Neural cell (in vitro differentiated cells): ENCODE data around the gene MECP2. TPM values are rescaled to one million over a fixed set of nuclear protein-coding genes. Genes with fewer than 3 reads are reported as not detected.

Source experiments
- H2AFZ ChIP-seq: fragments of 200-600, 300-800 bp; sonication (generic), shearing (Covaris generic); 2 replicates; pipeline ENCODE4 v1.6.0; 2014; ENCODE audit warnings: low read depth, mild to moderate bottlenecking, antibody characterized with exemption, low read length, moderate library complexity
- H3F3A ChIP-seq: fragments of 200-600 bp; shearing (Covaris generic); 2 replicates; pipeline ENCODE4 v1.6.1; 2016; ENCODE audit warnings: mild to moderate bottlenecking, moderate library complexity, mixed read lengths, antibody characterized with exemption, low read length; ENCODE audit not compliant: insufficient read depth, poor library complexity, severe bottlenecking
- H3K27ac ChIP-seq: fragments of 200-600, 300-800 bp; sonication (generic), shearing (Covaris generic); 2 replicates; pipeline ENCODE4 v1.5.1; 2014; ENCODE audit warnings: mild to moderate bottlenecking, low read length, moderate library complexity
- H3K27me3 ChIP-seq: fragments of 300-800, 200-600 bp; sonication (generic), shearing (Covaris generic); 2 replicates; pipeline ENCODE4 v1.6.0; 2014; ENCODE audit warnings: mild to moderate bottlenecking, low read depth, low read length, moderate library complexity; ENCODE audit not compliant: insufficient read depth
- H3K36me3 ChIP-seq: fragments of 300-800, 200-600 bp; sonication (generic), shearing (Covaris generic); 2 replicates; pipeline ENCODE4 v1.5.1; 2014; ENCODE audit warnings: mild to moderate bottlenecking, antibody characterized with exemption, low read length, moderate library complexity; ENCODE audit not compliant: insufficient read depth
- H3K4me2 ChIP-seq: fragments of 300-800, 200-600 bp; sonication (generic), shearing (Covaris generic); 2 replicates; pipeline ENCODE4 v1.6.0; 2014; ENCODE audit warnings: mild to moderate bottlenecking, low read length
- H3K4me3 ChIP-seq: fragments of 300-800, 200-600 bp; sonication (generic), shearing (Covaris generic); 2 replicates; pipeline ENCODE4 v1.5.1; 2014; ENCODE audit warnings: mild to moderate bottlenecking, low read length, moderate library complexity
- H3K79me2 ChIP-seq: fragments of 200-600 bp; shearing (Covaris generic); replicated peaks from 2 replicates; pipeline ENCODE4 v1.6.0; 2014; ENCODE audit warnings: mild to moderate bottlenecking, low read length, moderate library complexity; ENCODE audit not compliant: insufficient read depth
- H3K9ac ChIP-seq: fragments of 300-800, 200-600 bp; sonication (generic), shearing (Covaris generic); 2 replicates; pipeline ENCODE4 v1.6.1; 2016; ENCODE audit warnings: mild to moderate bottlenecking, low read length, mixed read lengths
- H3K9me2 ChIP-seq: fragments of 200-600 bp; shearing (Covaris generic); 2 replicates; pipeline ENCODE4 v1.6.1; 2016; ENCODE audit warnings: mild to moderate bottlenecking, low read length, mixed read lengths; ENCODE audit not compliant: insufficient read depth
- H3K9me3 ChIP-seq: fragments of 200-600, 300-800 bp; sonication (generic), shearing (Covaris generic); 2 replicates; pipeline ENCODE4 v1.6.1; 2016; ENCODE audit warnings: mild to moderate bottlenecking, mixed run types, low read length, moderate library complexity, mixed read lengths
- H4K20me1 ChIP-seq: fragments of 200-600 bp; shearing (Covaris generic); 2 replicates; pipeline ENCODE4 v1.6.1; 2016; ENCODE audit warnings: mild to moderate bottlenecking, mixed run types; ENCODE audit not compliant: insufficient read depth
- CTCF ChIP-seq: fragments of 450-650 bp; IDR thresholded peaks from 2 replicates; pipeline ENCODE4 v1.5.1; 2014; ENCODE audit warnings: antibody characterized with exemption, mild to moderate bottlenecking, moderate library complexity; ENCODE audit not compliant: poor library complexity, severe bottlenecking
- EP300 ChIP-seq: fragments of 450-650 bp; conservative IDR thresholded peaks from 2 replicates; pipeline ENCODE4 v1.6.1; 2014; ENCODE audit warnings: antibody characterized with exemption, mild to moderate bottlenecking, moderate library complexity; ENCODE audit not compliant: poor library complexity, severe bottlenecking
- EZH2 ChIP-seq: fragments of 200-600, 300-800 bp; shearing (Covaris generic), sonication (generic); IDR thresholded peaks from 2 replicates; pipeline ENCODE4 v1.6.1; 2014; ENCODE audit warnings: antibody characterized with exemption, low read length, borderline replicate concordance, mild to moderate bottlenecking; ENCODE audit not compliant: insufficient read depth, poor library complexity, severe bottlenecking
- MXI1 ChIP-seq: fragments of 450-650 bp; conservative IDR thresholded peaks from 2 replicates; pipeline ENCODE4 v1.6.1; 2014; ENCODE audit warnings: antibody characterized with exemption, mild to moderate bottlenecking; ENCODE audit not compliant: poor library complexity, severe bottlenecking
- POLR2AphosphoS5 ChIP-seq: IDR thresholded peaks from 2 replicates; pipeline ENCODE4 v1.6.1; 2012
- RAD21 ChIP-seq: fragments of 450-650 bp; conservative IDR thresholded peaks from 2 replicates; pipeline ENCODE4 v1.6.1; 2014; ENCODE audit warnings: antibody characterized with exemption, mild to moderate bottlenecking, moderate library complexity
- REST ChIP-seq: IDR thresholded peaks from 2 replicates; pipeline ENCODE4 v1.6.1; 2012; ENCODE audit warnings: borderline replicate concordance
- SMC3 ChIP-seq: fragments of 450-650 bp; conservative IDR thresholded peaks from 2 replicates; pipeline ENCODE4 v1.6.1; 2014; ENCODE audit warnings: antibody characterized with exemption, mild to moderate bottlenecking, moderate library complexity; ENCODE audit not compliant: poor library complexity
- TAF1 ChIP-seq: IDR thresholded peaks from 2 replicates; pipeline ENCODE4 v1.6.1; 2012; ENCODE audit warnings: low read depth
- polyA plus RNA-seq: library from polyadenylated mRNA; depleted of rRNA; stranded (reverse); fragments of >200 nt; gene quantifications from 2 replicates; pipeline ENCODE4 v1.2.3, GENCODE V29; 2014

MECP2 gene
- polyA plus RNA-seq, 1 donor from 2014 or later = 14.5 TPM

- no peak for TF ChIP-seq CTCF
- no peak for TF ChIP-seq TAF1
- no peak for TF ChIP-seq POLR2AphosphoS5
- TF ChIP-seq EP300 = no peak
- TF ChIP-seq REST = no peak
- no peak for TF ChIP-seq RAD21
- TF ChIP-seq MXI1 = no peak
- no peak for TF ChIP-seq SMC3
- no peak for TF ChIP-seq EZH2
- no peaks in the 10 kb centered on the region for H3K27me3 ChIP-seq
Measured at GRCh38 chrX:154004315-154004714, 93.2 kb downstream of the MECP2 start.

GRCh38 chrX:154002215-154002719, 95.2 kb downstream of the MECP2 start:
- no peak overlapping the region for H3K4me2 ChIP-seq
- H2AFZ ChIP-seq = no peak overlapping the region
- no peak overlapping the region for H3K9ac ChIP-seq
- H3K27me3 ChIP-seq = no peaks in the 10 kb centered on the region
- H3F3A ChIP-seq = no peaks in the 10 kb centered on the region
- H4K20me1 ChIP-seq = no peaks in the 10 kb centered on the region
- H3K79me2 ChIP-seq = no peaks in the 10 kb centered on the region
- H3K36me3 ChIP-seq = no peaks in the 10 kb centered on the region
- no peaks in the 10 kb centered on the region for H3K9me3 ChIP-seq
- H3K4me3 ChIP-seq = no peak overlapping the region
- H3K9me2 ChIP-seq = no peaks in the 10 kb centered on the region
- no peak for TF ChIP-seq RAD21
- no peak for TF ChIP-seq TAF1
- no peak for TF ChIP-seq EZH2
- no peak for TF ChIP-seq EP300
- TF ChIP-seq MXI1 = no peak
- TF ChIP-seq SMC3 = no peak
- no peak overlapping the region for H3K27ac ChIP-seq

More at GRCh38 chrX:154004315-154004714, 93.2 kb downstream of the MECP2 start:
- H3K36me3 ChIP-seq = no peaks in the 10 kb centered on the region
- no peaks in the 10 kb centered on the region for H3F3A ChIP-seq
- no peak overlapping the region for H3K27ac ChIP-seq
- no peak overlapping the region for H3K9ac ChIP-seq
- H2AFZ ChIP-seq = no peak overlapping the region
- H3K4me3 ChIP-seq = no peak overlapping the region
- no peak overlapping the region for H3K4me2 ChIP-seq
- no peaks in the 10 kb centered on the region for H3K9me2 ChIP-seq
- no peaks in the 10 kb centered on the region for H4K20me1 ChIP-seq
- no peaks in the 10 kb centered on the region for H3K79me2 ChIP-seq
- H3K9me3 ChIP-seq = no peaks in the 10 kb centered on the region
